ENCODE data around the gene LRRC28.

Gene LRRC28

GRCh38 chr15:99414755-99415731 is 163.8 kb downstream of the LRRC28 start:
- DNase-seq (ENCODE audit: low read depth), result peak; percentile 61
- no peak for TF ChIP-seq CTCF (IDR thresholded peaks at IDR 0.05; ENCODE audit: insufficient read depth, low read depth, low read length, missing control alignments)

GRCh38 chr15:99416191-99417188 is 165.2 kb downstream of the LRRC28 start:
- no peak for TF ChIP-seq CTCF (IDR thresholded peaks at IDR 0.05; ENCODE audit: insufficient read depth, low read depth, low read length, missing control alignments)
- H3K4me3 ChIP-seq (ENCODE audit: low read length), result no peak overlapping the region
- DNase-seq (ENCODE audit: low read depth), result no peak

More at GRCh38 chr15:99414755-99415731, 163.8 kb downstream of the LRRC28 start:
- H3K4me3 ChIP-seq (ENCODE audit: low read length), result no peak overlapping the region

GRCh38 chr15:99421172-99421656 is 169.9 kb downstream of the LRRC28 start:
- TF ChIP-seq CTCF (IDR thresholded peaks at IDR 0.05; ENCODE audit: insufficient read depth, low read depth, low read length, missing control alignments), result no peak
- peak; percentile 30 for DNase-seq (ENCODE audit: low read depth)
- no peak overlapping the region for H3K4me3 ChIP-seq (ENCODE audit: low read length)

- no peak for DNase-seq (ENCODE audit: low read depth)
- no peak overlapping the region for H3K4me3 ChIP-seq (ENCODE audit: low read length)
Measured at GRCh38 chr15:99421758-99422157, 170.5 kb downstream of the LRRC28 start.

GRCh38 chr15:99423186-99424130 is 172.2 kb downstream of the LRRC28 start:
- TF ChIP-seq CTCF (IDR thresholded peaks at IDR 0.05; ENCODE audit: insufficient read depth, low read depth, low read length, missing control alignments), result no peak
- H3K4me3 ChIP-seq (ENCODE audit: low read length), result no peak overlapping the region
- DNase-seq (ENCODE audit: low read depth), result no peak

More at GRCh38 chr15:99421758-99422157, 170.5 kb downstream of the LRRC28 start:
- no peak for TF ChIP-seq CTCF (IDR thresholded peaks at IDR 0.05; ENCODE audit: insufficient read depth, low read depth, low read length, missing control alignments)

Data from epithelial cell of esophagus (primary cell).